SKM-1 (cell line): ENCODE results near the gene FHL1.

Experiments used
- DNase-seq: peaks from one replicate; lab custom pipeline; 2025; ENCODE audit not compliant: unreplicated experiment; lab: John Stamatoyannopoulos, UW

Gene FHL1

GRCh38 chrX:136251041-136251991 lies 104.0 kb downstream of the FHL1 start, which contains the start of gene MAP7D3:
Gene MAP7D3, minus strand, starts transcription at chrX:136251400. Its CDS starts 42 bp downstream, at chrX:136251358.
- peak; percentile 7 for DNase-seq

DNA sequence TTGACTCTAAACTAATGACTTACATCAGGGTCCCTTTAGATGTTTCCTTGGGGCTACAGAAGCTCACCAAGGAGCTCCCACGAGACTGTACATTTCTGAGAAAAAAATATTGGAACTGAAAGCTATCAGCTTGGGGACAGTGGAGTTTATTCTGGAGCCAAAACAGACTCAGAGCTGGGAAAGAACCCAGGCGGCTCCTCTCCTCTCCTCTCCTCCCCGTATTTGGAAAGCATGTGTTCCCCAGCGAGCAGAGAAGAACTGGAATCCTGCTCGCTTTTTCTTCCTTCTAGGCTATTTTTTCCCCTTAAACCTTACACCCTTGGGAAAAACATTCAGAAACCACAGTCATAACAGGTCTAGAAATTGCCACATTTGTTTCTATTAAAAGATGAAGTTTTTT lies 108.2 kb downstream of the FHL1 start:
- DNase-seq = no peak

DNA sequence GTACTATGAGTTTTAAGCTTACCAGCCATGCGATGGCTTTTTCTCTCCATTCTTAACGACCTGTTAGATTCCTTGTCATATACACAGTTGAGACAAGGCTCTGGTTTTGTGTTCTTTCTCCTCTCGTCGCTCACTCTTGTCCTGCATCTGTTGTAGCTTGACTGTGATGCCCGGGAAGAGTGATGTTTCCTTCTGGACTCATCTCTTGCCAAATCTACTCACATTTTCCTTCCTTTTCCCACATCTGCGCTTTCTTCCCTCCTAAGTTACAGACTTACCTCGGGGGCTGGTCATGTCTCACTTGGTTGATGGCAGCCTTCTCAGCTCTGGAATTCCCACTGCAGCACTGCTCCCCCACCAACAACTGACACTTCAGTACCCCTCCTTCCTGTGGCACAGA lies 108.7 kb downstream of the FHL1 start:
- no peak for DNase-seq

DNA sequence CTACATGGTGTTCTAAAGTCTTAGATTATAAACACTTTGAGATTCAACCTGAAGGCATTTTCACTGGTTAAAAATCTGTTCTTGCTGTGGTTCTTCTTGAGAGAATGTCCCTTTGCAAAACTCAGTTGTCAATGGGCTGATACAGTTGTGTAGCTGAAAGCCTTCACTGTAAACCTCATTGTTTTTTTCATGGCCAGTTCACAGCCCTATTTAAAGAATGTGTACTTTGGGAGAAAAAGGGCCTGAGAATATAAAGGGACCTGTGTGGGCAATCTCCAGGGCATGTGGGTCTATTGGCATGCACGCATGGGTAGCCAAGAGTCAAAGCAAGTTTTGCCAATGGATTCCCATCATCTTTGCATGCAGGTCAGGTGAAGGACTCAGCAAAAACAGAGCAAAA lies 111.6 kb downstream of the FHL1 start:
- DNase-seq = no peak

- DNase-seq = no peak
These were observed 112.2 kb downstream of the FHL1 start for GRCh38 chrX:136259543-136259942.

- DNase-seq = no peak
These were observed 113.4 kb downstream of the FHL1 start for GRCh38 chrX:136260776-136261175.
